Retinal pigment epithelial cell (primary cell): Measurements from ENCODE around the gene DNASE1.

ENCODE experiments used
- DNase-seq: peaks from one replicate; pipeline ENCODE4 v3.0.0-alpha.2; 2010; ENCODE audit warnings: low read depth
- H3K4me3 ChIP-seq: 2 replicates; pipeline ENCODE4 v1.5.1; 2011; ENCODE audit warnings: mild to moderate bottlenecking, low read length, control low read depth, moderate library complexity
- TF ChIP-seq, protein P1 (sequence below): conservative IDR thresholded peaks from 2 replicates; pipeline ENCODE4 v1.5.1; 2011; ENCODE audit warnings: low read depth, low read length, control low read depth, inconsistent platforms

DNASE1 gene

GRCh38 chr16:3610698-3611145 lies 43.8 kb upstream of the DNASE1 start:
- TF ChIP-seq, protein P1, sequence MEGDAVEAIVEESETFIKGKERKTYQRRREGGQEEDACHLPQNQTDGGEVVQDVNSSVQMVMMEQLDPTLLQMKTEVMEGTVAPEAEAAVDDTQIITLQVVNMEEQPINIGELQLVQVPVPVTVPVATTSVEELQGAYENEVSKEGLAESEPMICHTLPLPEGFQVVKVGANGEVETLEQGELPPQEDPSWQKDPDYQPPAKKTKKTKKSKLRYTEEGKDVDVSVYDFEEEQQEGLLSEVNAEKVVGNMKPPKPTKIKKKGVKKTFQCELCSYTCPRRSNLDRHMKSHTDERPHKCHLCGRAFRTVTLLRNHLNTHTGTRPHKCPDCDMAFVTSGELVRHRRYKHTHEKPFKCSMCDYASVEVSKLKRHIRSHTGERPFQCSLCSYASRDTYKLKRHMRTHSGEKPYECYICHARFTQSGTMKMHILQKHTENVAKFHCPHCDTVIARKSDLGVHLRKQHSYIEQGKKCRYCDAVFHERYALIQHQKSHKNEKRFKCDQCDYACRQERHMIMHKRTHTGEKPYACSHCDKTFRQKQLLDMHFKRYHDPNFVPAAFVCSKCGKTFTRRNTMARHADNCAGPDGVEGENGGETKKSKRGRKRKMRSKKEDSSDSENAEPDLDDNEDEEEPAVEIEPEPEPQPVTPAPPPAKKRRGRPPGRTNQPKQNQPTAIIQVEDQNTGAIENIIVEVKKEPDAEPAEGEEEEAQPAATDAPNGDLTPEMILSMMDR = no peak
- no peak for DNase-seq
- peak overlapping the region; percentile 90 for H3K4me3 ChIP-seq

DNA sequence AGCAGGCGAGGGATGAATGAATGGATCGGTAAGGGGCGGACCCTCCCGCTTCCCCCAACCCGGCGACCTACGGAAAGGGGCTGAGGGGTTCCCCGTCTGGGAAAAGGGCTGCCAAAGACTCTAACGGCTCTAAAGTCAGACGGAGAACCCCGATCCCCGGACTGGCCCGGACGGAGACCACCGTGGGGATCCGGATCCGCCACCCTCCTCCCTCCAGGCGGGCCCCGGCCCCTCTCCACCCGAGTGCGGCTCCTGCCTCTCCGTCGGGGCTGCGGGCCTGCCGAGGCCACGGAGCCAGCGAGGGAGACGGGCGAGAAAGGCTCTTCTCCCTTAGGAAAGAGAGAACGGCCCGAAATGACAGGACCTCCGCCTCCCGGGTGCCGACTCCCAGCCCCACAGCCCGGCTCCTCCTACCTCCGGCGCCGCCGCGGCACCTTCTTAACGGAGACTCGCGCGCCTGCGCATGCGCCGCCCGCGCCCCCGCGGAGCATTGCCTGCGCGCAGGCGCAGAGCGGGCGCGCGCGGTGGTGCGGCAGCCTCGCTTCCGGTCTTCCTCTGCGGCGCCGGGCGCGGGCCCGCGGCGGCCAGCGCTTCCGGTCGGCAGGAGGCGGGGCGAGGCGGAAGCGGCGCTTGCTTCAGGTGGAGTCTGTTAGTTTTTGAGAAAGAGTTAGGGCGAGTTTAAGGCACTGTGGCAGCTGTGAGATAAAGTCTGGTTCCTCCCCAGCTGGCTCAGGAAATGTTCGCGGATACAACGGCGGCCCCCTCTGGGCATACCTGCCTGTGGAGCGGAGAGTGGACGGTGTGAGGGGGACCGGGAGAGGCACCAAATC lies 43.1 kb upstream of the DNASE1 start, which contains the start of gene SLX4:
TSS of gene SLX4 (minus strand) at position 461 of the 830 bp plus-strand sequence. CDS start 2,642 bp downstream, outside the sequence.
- H3K4me3 ChIP-seq = peak within 1 kb of the TSS; percentile 94
- TF ChIP-seq, protein P1 = no peak
- DNase-seq = peak; percentile 46

GRCh38 chr16:3612510-3613466 lies 41.7 kb upstream of the DNASE1 start:
- no peak for DNase-seq
- peak overlapping the region; percentile 94 for H3K4me3 ChIP-seq
- TF ChIP-seq, protein P1 = no peak

GRCh38 chr16:3618769-3619141 lies 35.7 kb upstream of the DNASE1 start:
- TF ChIP-seq, protein P1 = no peak
- no peak overlapping the region for H3K4me3 ChIP-seq
- no peak for DNase-seq

- TF ChIP-seq, protein P1 = no peak
- H3K4me3 ChIP-seq = no peak overlapping the region
- no peak for DNase-seq
Measured at GRCh38 chr16:3623642-3624041, 30.8 kb upstream of the DNASE1 start.

DNA sequence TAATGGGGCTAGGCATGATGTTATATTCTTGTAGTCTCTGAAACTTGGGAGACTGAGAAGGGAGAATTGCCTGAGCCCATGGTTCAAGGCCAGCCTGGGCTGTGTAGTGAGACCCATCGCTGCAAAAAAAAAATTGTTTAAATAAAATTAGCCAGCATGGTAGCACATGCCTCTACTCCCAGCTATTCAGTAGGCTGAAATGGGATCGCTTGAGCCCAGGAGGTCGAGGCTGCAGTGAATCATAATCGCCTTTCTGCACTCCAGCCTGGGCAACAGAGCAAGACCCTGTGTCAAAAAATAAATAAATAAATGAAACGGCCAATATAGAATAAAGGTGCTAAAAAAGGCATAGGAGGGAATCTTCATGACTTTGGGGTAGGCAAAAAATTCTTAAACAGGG lies 29.2 kb upstream of the DNASE1 start:
- TF ChIP-seq, protein P1 = no peak
- DNase-seq = no peak
- no peak overlapping the region for H3K4me3 ChIP-seq
